Activated T-helper 2 cell treated with anti-CD3 and anti-CD28 coated beads, Interferon-gamma antibody, Interleukin-2, Interleukin-4, amounts not matched to agents 10 μg/mL and 5 μg/mL and 100 μg/mL, durations not matched to agents 14 hours and 24 hours and 36 hours (primary cell): ENCODE measurements around the gene NVL. TPM values are rescaled to one million over a fixed set of nuclear protein-coding genes. Genes with fewer than 3 reads are reported as not detected.
A peak's percentile ranks its signal among the peaks of the same experiment; 100 is the strongest.

Experiments used
- DNase-seq: peaks from one replicate; pipeline ENCODE4 v3.0.0; 2021; ENCODE audit warnings: low spot score
- H3K27ac Mint-ChIP-seq: one replicate; pipeline ENCODE4 v1.8.0; 2021; ENCODE audit warnings: mixed read lengths
- H3K27me3 Mint-ChIP-seq: one replicate; pipeline ENCODE4 v1.8.0; 2021; ENCODE audit warnings: low read depth, mixed read lengths
- H3K36me3 Mint-ChIP-seq: one replicate; pipeline ENCODE4 v1.8.0; 2021; ENCODE audit warnings: low read depth, mixed read lengths
- H3K4me1 Mint-ChIP-seq: one replicate; pipeline ENCODE4 v1.8.0; 2021; ENCODE audit warnings: low read depth, mixed read lengths
- H3K4me3 Mint-ChIP-seq: one replicate; pipeline ENCODE4 v1.8.0; 2021; ENCODE audit warnings: low read depth, mild to moderate bottlenecking, moderate library complexity, mixed read lengths
- H3K9me3 Mint-ChIP-seq: one replicate; pipeline ENCODE4 v1.8.0; 2021; ENCODE audit warnings: mixed read lengths
- intact Hi-C: fragments of 100-400 bp; cut with micrococcal nuclease; formaldehyde crosslinking; loops from one replicate; pipeline ENCODE4 v1.15.1; 2023
- total RNA-seq: library from RNA; stranded (reverse); gene quantifications from 2 replicates; pipeline ENCODE4 v1.2.3, GENCODE V29; 2022

The NVL gene
- total RNA-seq, 1 donor from 2014 or later, result 39.0 TPM

DNA sequence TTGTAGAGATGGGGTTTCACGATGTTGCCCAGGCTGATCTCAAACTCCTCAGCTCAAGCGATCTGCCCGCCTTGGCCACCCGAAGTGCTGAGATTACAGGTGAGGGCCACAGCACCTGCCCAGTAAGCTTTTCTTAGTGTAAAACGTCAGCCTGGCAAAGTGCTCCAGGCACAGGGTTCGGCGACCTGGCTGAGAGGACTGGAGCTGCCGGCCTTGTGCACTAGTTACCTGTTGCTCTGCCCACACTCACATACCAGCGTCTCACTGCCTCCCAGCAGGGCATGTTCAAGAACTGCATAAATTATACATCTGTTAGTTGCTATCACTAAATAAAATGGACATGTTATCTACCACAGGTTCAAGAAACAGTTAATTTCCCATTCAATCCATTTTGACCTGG is 91.8 kb downstream of the NVL start:
- DNase-seq, result no peak
- no peak overlapping the region for H3K27ac Mint-ChIP-seq
- H3K36me3 Mint-ChIP-seq, result peaks cover 39% of the 10 kb centered on the region
- no peaks in the 10 kb centered on the region for H3K4me1 Mint-ChIP-seq
- H3K4me3 Mint-ChIP-seq, result no peak overlapping the region
- intact Hi-C loops, result no loop called here
- no peaks in the 10 kb centered on the region for H3K27me3 Mint-ChIP-seq
- H3K9me3 Mint-ChIP-seq, result no peaks in the 10 kb centered on the region

- Mint-ChIP-seq H3K27ac (peak overlapping the region; percentile 11), H3K27me3 (no peaks in the 10 kb centered on the region), H3K36me3 (peaks cover 47% of the 10 kb centered on the region), H3K4me1 (no peaks in the 10 kb centered on the region), H3K9me3 (no peaks in the 10 kb centered on the region), H3K4me3 (no peak overlapping the region)
- no peak for DNase-seq
- intact Hi-C loops, result no loop called here
Observed at GRCh38 chr1:224237119-224237881, 92.7 kb downstream of the NVL start.

DNA sequence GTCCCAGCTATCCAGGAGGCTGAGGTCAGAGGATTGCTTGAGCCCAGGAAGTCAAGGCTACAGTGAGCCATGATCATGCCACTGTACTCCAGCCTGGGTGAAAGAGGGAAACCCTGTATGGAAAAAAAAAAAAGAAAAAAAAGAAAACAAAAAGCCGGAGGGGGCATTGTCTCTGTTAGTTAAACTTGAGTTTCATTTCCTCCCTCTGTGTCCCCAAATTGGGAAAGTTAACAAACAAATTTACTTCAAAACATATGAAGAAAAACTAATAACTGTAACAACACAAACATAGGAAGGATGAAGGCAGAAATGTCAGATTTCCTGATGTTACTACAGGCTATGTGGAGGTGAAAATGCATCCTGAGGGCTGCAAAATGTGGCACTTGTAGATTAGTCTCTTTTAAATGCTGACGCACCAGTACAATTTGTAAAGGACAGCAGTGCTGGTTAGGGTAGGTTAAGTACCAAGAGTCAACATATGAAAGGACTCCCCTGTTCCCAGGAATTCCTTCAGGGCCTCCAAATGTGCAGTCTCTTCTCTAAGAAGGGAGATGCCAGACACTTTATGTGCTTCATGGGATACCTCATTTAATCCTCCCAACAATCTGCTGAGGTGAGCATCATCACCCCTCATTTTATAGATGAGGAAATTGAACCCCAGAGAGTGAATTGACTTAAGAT is 94.0 kb downstream of the NVL start:
- no peak for DNase-seq
- peaks cover 49% of the 10 kb centered on the region for H3K36me3 Mint-ChIP-seq
- no peaks in the 10 kb centered on the region for H3K4me1 Mint-ChIP-seq
- intact Hi-C loops, result no loop called here
- no peak overlapping the region for H3K4me3 Mint-ChIP-seq
- no peaks in the 10 kb centered on the region for H3K9me3 Mint-ChIP-seq
- no peak overlapping the region for H3K27ac Mint-ChIP-seq
- no peaks in the 10 kb centered on the region for H3K27me3 Mint-ChIP-seq

GRCh38 chr1:224234017-224234416 is 96.0 kb downstream of the NVL start:
- no peak for DNase-seq
- Mint-ChIP-seq H3K4me3 (no peak overlapping the region), H3K36me3 (peaks cover 55% of the 10 kb centered on the region), H3K27me3 (no peaks in the 10 kb centered on the region), H3K4me1 (no peaks in the 10 kb centered on the region), H3K9me3 (no peaks in the 10 kb centered on the region), H3K27ac (no peak overlapping the region)
- intact Hi-C loops, result no loop called here

DNA sequence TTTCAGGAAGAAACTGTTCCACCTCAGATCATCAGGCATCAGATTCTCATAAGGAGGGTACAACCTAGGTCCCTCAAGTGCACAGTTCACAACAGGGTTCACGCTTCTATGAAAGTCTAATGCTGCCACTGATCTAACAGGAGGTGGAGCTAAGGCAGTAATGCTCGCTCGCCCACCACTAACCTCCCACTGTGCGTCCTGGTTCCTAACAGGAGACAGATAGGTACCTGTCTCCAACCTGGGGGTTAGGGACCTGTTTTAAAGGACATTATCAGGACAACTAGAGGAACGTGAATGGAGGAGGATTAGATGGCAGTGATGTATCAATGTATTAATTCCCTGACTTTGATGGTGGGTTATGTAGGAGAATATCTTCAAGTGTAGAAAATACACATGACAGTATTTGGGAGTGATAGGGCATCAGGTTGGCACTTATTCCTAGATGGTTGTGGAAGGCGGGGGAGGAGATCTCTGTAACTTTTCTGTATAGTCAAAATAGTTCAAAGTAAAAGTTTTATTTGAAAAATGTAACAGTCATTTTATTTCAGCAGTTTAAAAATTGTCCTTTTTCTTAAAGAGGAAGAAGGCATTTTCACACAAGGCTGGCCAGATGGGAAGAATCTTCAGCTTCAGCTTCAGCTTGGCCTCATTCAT is 103.0 kb downstream of the NVL start:
- no peak overlapping the region for H3K27ac Mint-ChIP-seq
- DNase-seq, result no peak
- peaks cover 31% of the 10 kb centered on the region for H3K36me3 Mint-ChIP-seq
- intact Hi-C loops, result no loop called here
- no peak overlapping the region for H3K4me3 Mint-ChIP-seq
- no peaks in the 10 kb centered on the region for H3K27me3 Mint-ChIP-seq
- no peaks in the 10 kb centered on the region for H3K9me3 Mint-ChIP-seq
- H3K4me1 Mint-ChIP-seq, result no peaks in the 10 kb centered on the region

DNA sequence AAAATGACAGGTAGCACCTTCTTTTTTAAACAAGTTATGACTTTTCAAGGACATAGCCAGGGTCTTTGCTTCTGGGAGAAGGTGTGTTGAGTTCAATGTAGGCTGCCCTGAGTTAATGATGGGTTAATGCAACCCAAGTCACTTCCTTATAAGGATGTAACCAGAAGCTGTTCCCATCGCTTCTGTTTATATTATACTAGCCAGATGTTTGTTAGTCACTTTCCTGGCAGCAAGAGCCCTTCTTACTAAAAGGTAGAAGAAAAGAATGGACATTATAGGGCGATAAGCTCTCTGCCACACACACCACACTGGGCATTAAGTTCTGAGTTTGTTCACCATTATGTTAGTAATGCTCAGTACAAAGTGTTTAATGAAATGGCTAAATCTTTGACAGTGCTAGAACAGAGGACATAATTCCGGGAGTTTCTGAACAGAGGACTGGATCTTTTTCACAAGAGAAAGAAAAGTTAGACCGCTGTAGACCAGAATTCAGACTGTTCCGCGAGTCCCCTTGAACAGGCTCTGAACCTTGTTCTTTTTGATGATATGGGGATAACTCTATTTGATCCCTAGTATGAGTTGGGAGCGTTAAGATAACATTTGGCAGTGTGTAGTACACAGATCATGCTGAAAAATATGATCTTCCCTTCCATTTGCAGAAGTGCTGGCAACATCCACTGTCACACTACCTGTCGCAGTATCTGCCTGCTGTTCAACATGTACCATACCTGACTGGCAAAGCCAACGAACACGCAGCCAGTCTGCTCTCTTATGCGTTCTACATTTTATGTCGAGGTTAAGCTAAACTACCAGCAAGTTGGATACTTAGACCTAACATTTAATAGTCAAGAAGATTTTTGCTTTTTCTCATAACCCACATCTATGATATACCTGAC is 105.9 kb downstream of the NVL start:
- Mint-ChIP-seq H3K36me3 (peaks cover 14% of the 10 kb centered on the region), H3K9me3 (no peaks in the 10 kb centered on the region), H3K27ac (no peak overlapping the region), H3K4me1 (no peaks in the 10 kb centered on the region), H3K4me3 (no peak overlapping the region), H3K27me3 (no peaks in the 10 kb centered on the region)
- DNase-seq, result no peak
- intact Hi-C loops, result no loop called here

GRCh38 chr1:224219612-224220059 is 110.3 kb downstream of the NVL start:
- Mint-ChIP-seq H3K4me1 (peaks cover 4% of the 10 kb centered on the region), H3K4me3 (no peak overlapping the region), H3K9me3 (no peaks in the 10 kb centered on the region), H3K27ac (no peak overlapping the region), H3K36me3 (no peaks in the 10 kb centered on the region), H3K27me3 (no peaks in the 10 kb centered on the region)
- intact Hi-C loops, result no loop called here
- DNase-seq, result no peak

GRCh38 chr1:224219011-224219611 is 110.9 kb downstream of the NVL start:
- no peak for DNase-seq
- Mint-ChIP-seq H3K4me1 (peaks cover 4% of the 10 kb centered on the region), H3K27ac (no peak overlapping the region), H3K36me3 (no peaks in the 10 kb centered on the region), H3K4me3 (no peak overlapping the region), H3K27me3 (no peaks in the 10 kb centered on the region), H3K9me3 (no peaks in the 10 kb centered on the region)
- intact Hi-C loops, result no loop called here

GRCh38 chr1:224217655-224218623 is 112.0 kb downstream of the NVL start:
- Mint-ChIP-seq H3K27ac (no peak overlapping the region), H3K4me3 (no peak overlapping the region), H3K9me3 (no peaks in the 10 kb centered on the region), H3K4me1 (peaks cover 7% of the 10 kb centered on the region), H3K27me3 (no peaks in the 10 kb centered on the region), H3K36me3 (no peaks in the 10 kb centered on the region)
- no peak for DNase-seq
- intact Hi-C loops, result no loop called here

DNA sequence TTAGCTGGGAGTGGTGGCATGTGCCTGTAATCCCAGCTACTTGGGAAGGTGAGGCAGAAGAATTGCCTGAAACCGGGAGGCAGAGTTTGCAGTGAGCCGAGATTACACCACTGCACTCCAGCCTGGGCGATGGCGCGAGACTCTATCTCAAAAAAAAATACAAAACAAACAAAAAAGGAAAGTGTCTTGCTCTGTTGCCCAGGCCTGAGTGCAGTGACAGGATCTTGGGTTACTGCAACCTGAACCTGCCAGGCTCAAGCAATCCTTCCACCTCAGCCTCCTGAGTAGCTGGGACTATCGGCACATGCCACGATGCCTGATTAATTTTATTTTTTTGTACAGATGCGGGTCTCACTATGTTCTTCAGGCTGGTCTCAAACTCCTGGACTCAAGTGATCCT is 113.6 kb downstream of the NVL start:
- Mint-ChIP-seq H3K4me3 (no peak overlapping the region), H3K27me3 (no peaks in the 10 kb centered on the region), H3K4me1 (peaks cover 7% of the 10 kb centered on the region), H3K27ac (no peak overlapping the region), H3K9me3 (no peaks in the 10 kb centered on the region), H3K36me3 (no peaks in the 10 kb centered on the region)
- DNase-seq, result no peak
- intact Hi-C loops, result no loop called here

GRCh38 chr1:224213438-224214119 is 116.4 kb downstream of the NVL start:
- Mint-ChIP-seq H3K4me3 (no peak overlapping the region), H3K27me3 (no peaks in the 10 kb centered on the region), H3K4me1 (peaks cover 8% of the 10 kb centered on the region), H3K9me3 (no peaks in the 10 kb centered on the region), H3K27ac (no peak overlapping the region), H3K36me3 (no peaks in the 10 kb centered on the region)
- no peak for DNase-seq
- intact Hi-C loops, result no loop called here
